Caco-2 (cell line): ENCODE measurements around the gene SSTR3. TPM values are rescaled to one million over a fixed set of nuclear protein-coding genes. Genes with fewer than 3 reads are reported as not detected.

ENCODE experiments used
- BruUV-seq: library from RNA; stranded (reverse); fragments of 400-500 nt; replicated peaks from 2 replicates; lab custom pipeline; 2021; lab: Mats Ljungman, UMichigan
- CTCF ChIA-PET: fragments of 300-600 bp; sonication (Branson Sonifier 250); formaldehyde crosslinking; loops from one replicate; lab custom pipeline; 2022; ENCODE audit warnings: antibody characterized with exemption; lab: Charles Lee
- POLR2A ChIA-PET: fragments of 300-600 bp; sonication (Branson Sonifier 250); formaldehyde crosslinking; loops from one replicate; lab custom pipeline; 2022; ENCODE audit warnings: antibody characterized with exemption; lab: Charles Lee
- DNase-seq, 2 experiments: peaks; one replicate each; pipeline versions ENCODE4 v3.0.0 to v3.0.0-alpha.2; 2020 to 2022
- H3K27me3 ChIP-seq: replicated peaks from 2 replicates; pipeline ENCODE4 v1.6.0; 2011; ENCODE audit warnings: low read length; ENCODE audit not compliant: control insufficient read depth, insufficient read depth
- H3K36me3 ChIP-seq: 2 replicates; pipeline ENCODE4 v1.5.1; 2011; ENCODE audit warnings: low read length; ENCODE audit not compliant: control insufficient read depth, insufficient read depth
- H3K4me1 ChIP-seq: fragments of 250-450 bp; sonication (Bioruptor Pico); 2 replicates; pipeline ENCODE4 v1.5.1; 2020; ENCODE audit warnings: mild to moderate bottlenecking
- H3K4me3 ChIP-seq: 2 replicates; pipeline ENCODE4 v1.5.1; 2011; ENCODE audit warnings: low read depth, mild to moderate bottlenecking, control low read depth, low read length
- H3K9me3 ChIP-seq: fragments of 250-450 bp; sonication (Bioruptor Pico); 2 replicates; pipeline ENCODE4 v1.5.1; 2020; ENCODE audit warnings: mild to moderate bottlenecking, moderate library complexity
- H3K27ac Mint-ChIP-seq: one replicate; pipeline ENCODE4 v1.8.0; 2022; ENCODE audit warnings: mixed read lengths; ENCODE audit not compliant: unreplicated experiment
- H3K27me3 Mint-ChIP-seq: one replicate; pipeline ENCODE4 v1.8.0; 2022; ENCODE audit warnings: mixed read lengths; ENCODE audit not compliant: insufficient read depth, unreplicated experiment
- H3K36me3 Mint-ChIP-seq: one replicate; pipeline ENCODE4 v1.8.0; 2022; ENCODE audit warnings: mild to moderate bottlenecking, mixed read lengths; ENCODE audit not compliant: insufficient read depth, unreplicated experiment
- H3K4me1 Mint-ChIP-seq: one replicate; pipeline ENCODE4 v1.8.0; 2022; ENCODE audit warnings: low read depth, mixed read lengths; ENCODE audit not compliant: unreplicated experiment
- H3K4me3 Mint-ChIP-seq: one replicate; pipeline ENCODE4 v1.8.0; 2022; ENCODE audit warnings: mild to moderate bottlenecking, moderate library complexity, mixed read lengths; ENCODE audit not compliant: unreplicated experiment
- H3K9me3 Mint-ChIP-seq: one replicate; pipeline ENCODE4 v1.8.0; 2022; ENCODE audit warnings: mixed read lengths; ENCODE audit not compliant: unreplicated experiment
- CTCF ChIP-seq, 2 experiments: fragments of 200-600 bp in 1 of 2; IDR thresholded peaks; 1 replicate in 1 of 2; 2 replicates in 1 of 2; pipeline versions ENCODE4 v1.5.1 to v1.8.0; 2011 to 2022; ENCODE audit warnings: antibody characterized with exemption in 1 of 2, control low read depth in 1 of 2, inconsistent platforms in 1 of 2, low read depth in 1 of 2, low read length in 1 of 2, mild to moderate bottlenecking in 1 of 2, moderate library complexity in 1 of 2; ENCODE audit not compliant: insufficient read depth in 1 of 2, severe bottlenecking in 1 of 2, unreplicated experiment in 1 of 2
- intact Hi-C: fragments of 100-400 bp; cut with micrococcal nuclease; formaldehyde crosslinking; loops from one replicate; pipeline ENCODE4 v1.10.0; 2022; ENCODE audit not compliant: unreplicated experiment
- total RNA-seq: library from RNA; stranded (reverse); gene quantifications from 2 replicates; pipeline ENCODE4 v1.2.3, GENCODE V29; 2022

Gene SSTR3
- total RNA-seq, 1 experiment from 2014 or later, result not detected

DNA sequence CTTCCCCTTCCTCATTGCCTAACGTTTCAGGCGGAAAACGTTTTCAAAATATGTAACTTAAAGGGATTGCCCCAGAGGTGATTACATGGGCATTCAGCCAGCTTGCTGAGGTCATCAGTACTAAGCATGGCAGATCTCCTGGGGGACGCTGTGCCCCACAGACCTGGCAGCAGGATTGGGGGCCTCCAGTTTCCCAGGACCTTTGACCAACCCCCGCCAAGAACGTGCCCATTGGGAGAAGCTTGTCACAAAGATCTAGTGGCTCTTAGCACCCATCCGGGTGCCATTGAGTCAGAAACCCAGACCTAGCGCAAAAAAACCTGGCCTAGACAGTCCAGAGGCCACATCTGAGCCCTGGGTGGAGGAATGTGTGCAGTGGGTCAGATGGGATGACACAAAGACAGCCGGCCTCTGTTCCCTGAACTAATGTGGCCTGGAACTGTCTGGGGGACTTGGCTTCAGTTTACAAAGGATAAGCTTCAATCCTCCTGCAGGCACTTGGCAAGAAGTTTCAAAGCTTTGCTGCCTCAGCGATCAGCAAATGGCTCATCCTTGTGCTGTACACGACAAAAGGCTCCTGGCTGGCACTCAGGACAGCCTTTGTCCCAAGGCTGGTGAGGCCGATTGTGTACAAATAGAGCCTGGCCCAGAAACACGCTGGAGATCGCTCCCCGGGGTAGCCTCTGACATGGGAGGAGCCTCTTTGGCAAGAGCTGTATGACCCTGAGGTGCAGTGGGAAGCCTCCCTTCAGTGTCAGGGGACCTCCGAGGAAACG, 33.7 kb downstream of the SSTR3 start:
- Histone ChIP-seq H3K36me3 (no peaks in the 10 kb centered on the region), H3K9me3 (no peaks in the 10 kb centered on the region), H3K4me1 (peaks cover 9% of the 10 kb centered on the region; the same call in 1 of the 2 replicates), H3K27me3 (no peaks in the 10 kb centered on the region), H3K4me3 (no peak overlapping the region)
- TF ChIP-seq CTCF (IDR thresholded peaks at IDR 0.05; ENCODE audit: insufficient read depth in 1 of 2, low read depth in 1 of 2, low read length in 1 of 2, severe bottlenecking in 1 of 2, unreplicated experiment in 1 of 2), result no peak
- H3K9me3 Mint-ChIP-seq, result no peaks in the 10 kb centered on the region
- H3K27ac Mint-ChIP-seq, result no peak overlapping the region
- ChIA-PET CTCF (interaction anchor here (1.6 kb wide), 1 partner anchor 21 kb away, joined by 8 read pairs; no protein-coding TSS in a partner anchor), POLR2A (no interaction called here)
- H3K36me3 Mint-ChIP-seq, result peaks cover 2% of the 10 kb centered on the region
- no peaks in the 10 kb centered on the region for H3K4me1 Mint-ChIP-seq
- no TSS peak for BruUV-seq
- intact Hi-C loops, result no loop called here
- H3K4me3 Mint-ChIP-seq, result no peak overlapping the region
- no peak for DNase-seq
- H3K27me3 Mint-ChIP-seq, result no peaks in the 10 kb centered on the region

- H3K36me3 ChIP-seq, result no peaks in the 10 kb centered on the region
- POLR2A ChIA-PET, result no interaction called here
- H3K4me1 ChIP-seq, result peaks cover 9% of the 10 kb centered on the region; the same call in 1 of the 2 replicates
- Mint-ChIP-seq H3K36me3 (no peaks in the 10 kb centered on the region), H3K4me1 (no peaks in the 10 kb centered on the region), H3K9me3 (no peaks in the 10 kb centered on the region), H3K27me3 (no peaks in the 10 kb centered on the region), H3K27ac (no peak overlapping the region), H3K4me3 (no peak overlapping the region)
- intact Hi-C loops, result no loop called here
- no peak for TF ChIP-seq CTCF (IDR thresholded peaks at IDR 0.05; ENCODE audit: insufficient read depth in 1 of 2, low read depth in 1 of 2, low read length in 1 of 2, severe bottlenecking in 1 of 2, unreplicated experiment in 1 of 2)
- no peaks in the 10 kb centered on the region for H3K9me3 ChIP-seq
- H3K4me3 ChIP-seq, result no peak overlapping the region
- BruUV-seq, result no TSS peak
- DNase-seq, result no peak
- CTCF ChIA-PET, result interaction anchor here (1.6 kb wide), 1 partner anchor 22 kb away, joined by 8 read pairs; no protein-coding TSS in a partner anchor
- no peaks in the 10 kb centered on the region for H3K27me3 ChIP-seq
Measured at GRCh38 chr22:37177755-37178154, 34.5 kb downstream of the SSTR3 start.

DNA sequence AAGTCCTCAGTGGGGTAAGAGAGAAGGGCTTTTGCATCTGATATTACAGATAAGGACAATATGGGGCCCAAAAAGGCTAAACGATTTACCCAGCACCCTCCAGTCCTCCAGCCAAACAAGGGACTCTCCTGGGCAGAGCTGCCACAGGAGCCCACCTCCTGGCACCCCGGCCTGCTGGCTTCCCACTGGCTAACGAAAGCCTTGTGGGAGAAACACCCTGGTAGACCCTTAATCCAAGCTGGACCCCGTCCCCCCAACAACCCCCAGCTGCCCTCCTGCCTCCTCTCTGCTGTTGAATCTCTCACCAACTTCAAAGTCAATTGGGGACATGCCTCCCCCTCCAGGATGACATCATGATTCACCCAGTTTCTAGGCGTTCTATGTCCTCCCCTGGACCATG, 35.1 kb downstream of the SSTR3 start:
- no peaks in the 10 kb centered on the region for H3K9me3 Mint-ChIP-seq
- H3K27me3 Mint-ChIP-seq, result no peaks in the 10 kb centered on the region
- no peaks in the 10 kb centered on the region for H3K4me1 Mint-ChIP-seq
- TF ChIP-seq CTCF (IDR thresholded peaks at IDR 0.05; ENCODE audit: insufficient read depth in 1 of 2, low read depth in 1 of 2, low read length in 1 of 2, severe bottlenecking in 1 of 2, unreplicated experiment in 1 of 2), result no peak
- peaks cover 9% of the 10 kb centered on the region; the same call in 1 of the 2 replicates for H3K4me1 ChIP-seq
- H3K36me3 ChIP-seq, result no peaks in the 10 kb centered on the region
- no peak for DNase-seq
- intact Hi-C loops, result no loop called here
- ChIA-PET CTCF (no interaction called here), POLR2A (no interaction called here)
- BruUV-seq, result no TSS peak
- no peak overlapping the region for H3K27ac Mint-ChIP-seq
- H3K27me3 ChIP-seq, result no peaks in the 10 kb centered on the region
- H3K36me3 Mint-ChIP-seq, result no peaks in the 10 kb centered on the region
- H3K9me3 ChIP-seq, result no peaks in the 10 kb centered on the region
- no peak overlapping the region for H3K4me3 ChIP-seq
- H3K4me3 Mint-ChIP-seq, result no peak overlapping the region
